Esophagus squamous epithelium (tissue), 4 donors: ENCODE results near the gene PUM1.

Source experiments
- CTCF ChIP-seq, 6 experiments: fragments of 450-650 bp in 4 of 6; fragments of 200-600 bp in 2 of 6; sonication (generic) in 2 of 6; IDR thresholded peaks; one replicate each; pipeline ENCODE4 v1.5.1; 2016 to 2019; ENCODE audit warnings: antibody characterized with exemption in 6 of 6, mild to moderate bottlenecking in 4 of 6, moderate library complexity in 4 of 6
- POLR2A ChIP-seq, 4 donors: fragments of 450-650 bp; IDR thresholded peaks; one replicate each; pipeline ENCODE4 v1.6.1; 2017; ENCODE audit warnings: antibody characterized with exemption in 4 of 4, mild to moderate bottlenecking in 4 of 4, moderate library complexity in 3 of 4

- no peak for TF ChIP-seq CTCF (IDR thresholded peaks at IDR 0.05)
- TF ChIP-seq POLR2A (IDR thresholded peaks at IDR 0.05) = no peak
These were observed 167.3 kb downstream of the PUM1 start for GRCh38 chr1:30898031-30898815.
